Measurements from ENCODE around the gene ZAP70.

ZAP70 gene

GRCh38 chr2:97726261-97727064 is 13.1 kb downstream of the ZAP70 start:
- peaks cover 0 to 10% (median 0%) of the 10 kb centered on the region in 5 experiments for H3K27me3 ChIP-seq (replicated peaks in 2 of 5; ENCODE audit: control insufficient read depth in 4 of 5, insufficient read depth in 5 of 5, low read length in 4 of 5)
- ChIA-PET CTCF (interaction anchor here (0.7 to 1.9 kb wide), 10 partner anchors 11 to 136 kb away, joined by 3 to 9 read pairs (median 4); partner anchors contain the start of gene ZAP70), POLR2A (no interaction called here)
- peaks cover 0 to 8% (median 4%) of the 10 kb centered on the region in 5 experiments for H3K9me3 ChIP-seq (ENCODE audit: control extremely low read depth in 1 of 5, control insufficient read depth in 4 of 5, insufficient read depth in 2 of 5, low read depth in 1 of 5, low read length in 4 of 5)
- WGBS (ENCODE audit: insufficient coverage): 85% methylated on average over 3 of the region's 4 CpGs
- no peak overlapping the region for H3K4me3 ChIP-seq (ENCODE audit: control insufficient read depth in 1 of 7, extremely low read depth in 1 of 7, insufficient read depth in 4 of 7, low read depth in 2 of 7, low read length in 6 of 7)
- peaks cover 0 to 6% (median 0%) of the 10 kb centered on the region in 4 experiments for H3K36me3 ChIP-seq (ENCODE audit: control insufficient read depth in 4 of 4, insufficient read depth in 4 of 4, low read length in 3 of 4)
- no peak overlapping the region for H3K27ac ChIP-seq (ENCODE audit: insufficient read depth in 1 of 2, low read depth in 1 of 2, low read length in 2 of 2, poor library complexity in 1 of 2, severe bottlenecking in 2 of 2)
- no peak for DNase-seq
- no peaks in the 10 kb centered on the region for H3K4me1 ChIP-seq (ENCODE audit: control extremely low read depth in 1 of 4, control insufficient read depth in 4 of 4, insufficient read depth in 4 of 4, low read length in 3 of 4)

GRCh38 chr2:97727296-97727695 is 13.9 kb downstream of the ZAP70 start:
- CTCF ChIA-PET: interaction anchor here (1.0 to 1.9 kb wide), 5 partner anchors 10 to 17 kb away, joined by 3 to 8 read pairs (median 4); partner anchors contain the start of gene ZAP70
- Histone ChIP-seq H3K27ac (ENCODE audit: insufficient read depth in 1 of 2, low read depth in 1 of 2, low read length in 2 of 2, poor library complexity in 1 of 2, severe bottlenecking in 2 of 2) (no peak overlapping the region), H3K4me3 (ENCODE audit: control insufficient read depth in 1 of 7, extremely low read depth in 1 of 7, insufficient read depth in 4 of 7, low read depth in 2 of 7, low read length in 6 of 7) (no peak overlapping the region), H3K4me1 (ENCODE audit: control extremely low read depth in 1 of 4, control insufficient read depth in 4 of 4, insufficient read depth in 4 of 4, low read length in 3 of 4) (no peaks in the 10 kb centered on the region), H3K27me3 (replicated peaks in 2 of 5; ENCODE audit: control insufficient read depth in 4 of 5, insufficient read depth in 5 of 5, low read length in 4 of 5) (peaks cover 0 to 10% (median 0%) of the 10 kb centered on the region in 5 experiments), H3K9me3 (ENCODE audit: control extremely low read depth in 1 of 5, control insufficient read depth in 4 of 5, insufficient read depth in 2 of 5, low read depth in 1 of 5, low read length in 4 of 5) (peaks cover 0 to 8% (median 4%) of the 10 kb centered on the region in 5 experiments), H3K36me3 (ENCODE audit: control insufficient read depth in 4 of 4, insufficient read depth in 4 of 4, low read length in 3 of 4) (peaks cover 0 to 6% (median 0%) of the 10 kb centered on the region in 4 experiments)
- DNase-seq: no peak
- 100% methylated on average over 5 of the region's 7 CpGs for WGBS (ENCODE audit: insufficient coverage)
- POLR2A ChIA-PET: no interaction called here

- H3K27ac ChIP-seq (ENCODE audit: insufficient read depth in 1 of 2, low read depth in 1 of 2, low read length in 2 of 2, poor library complexity in 1 of 2, severe bottlenecking in 2 of 2): no peak overlapping the region
- DNase-seq: no peak
- H3K9me3 ChIP-seq (ENCODE audit: control extremely low read depth in 1 of 5, control insufficient read depth in 4 of 5, insufficient read depth in 2 of 5, low read depth in 1 of 5, low read length in 4 of 5): peaks cover 0 to 8% (median 4%) of the 10 kb centered on the region in 5 experiments
- peaks cover 0 to 10% (median 0%) of the 10 kb centered on the region in 5 experiments for H3K27me3 ChIP-seq (replicated peaks in 2 of 5; ENCODE audit: control insufficient read depth in 4 of 5, insufficient read depth in 5 of 5, low read length in 4 of 5)
- H3K4me1 ChIP-seq (ENCODE audit: control extremely low read depth in 1 of 4, control insufficient read depth in 4 of 4, insufficient read depth in 4 of 4, low read length in 3 of 4): no peaks in the 10 kb centered on the region
- no peak overlapping the region for H3K4me3 ChIP-seq (ENCODE audit: control insufficient read depth in 1 of 7, extremely low read depth in 1 of 7, insufficient read depth in 4 of 7, low read depth in 2 of 7, low read length in 6 of 7)
- ChIA-PET CTCF (interaction anchor here (0.7 to 1.7 kb wide), 6 partner anchors 9 to 40 kb away, joined by 3 to 7 read pairs (median 4); partner anchors contain the start of gene ZAP70), POLR2A (no interaction called here)
- 99% methylated on average over 12 of the region's 12 CpGs for WGBS (ENCODE audit: insufficient coverage)
- H3K36me3 ChIP-seq (ENCODE audit: control insufficient read depth in 4 of 4, insufficient read depth in 4 of 4, low read length in 3 of 4): peaks cover 0 to 6% (median 0%) of the 10 kb centered on the region in 4 experiments
These were observed 14.8 kb downstream of the ZAP70 start for GRCh38 chr2:97728091-97728731.

GRCh38 chr2:97730245-97730644 is 16.9 kb downstream of the ZAP70 start:
- Histone ChIP-seq H3K4me1 (ENCODE audit: control extremely low read depth in 1 of 4, control insufficient read depth in 4 of 4, insufficient read depth in 4 of 4, low read length in 3 of 4) (no peaks in the 10 kb centered on the region), H3K27ac (ENCODE audit: insufficient read depth in 1 of 2, low read depth in 1 of 2, low read length in 2 of 2, poor library complexity in 1 of 2, severe bottlenecking in 2 of 2) (no peak overlapping the region), H3K4me3 (ENCODE audit: control insufficient read depth in 1 of 7, extremely low read depth in 1 of 7, insufficient read depth in 4 of 7, low read depth in 2 of 7, low read length in 6 of 7) (no peak overlapping the region), H3K36me3 (ENCODE audit: control insufficient read depth in 4 of 4, insufficient read depth in 4 of 4, low read length in 3 of 4) (peaks cover 0 to 10% (median 0%) of the 10 kb centered on the region in 4 experiments), H3K9me3 (ENCODE audit: control extremely low read depth in 1 of 5, control insufficient read depth in 4 of 5, insufficient read depth in 2 of 5, low read depth in 1 of 5, low read length in 4 of 5) (peaks cover 0 to 8% (median 4%) of the 10 kb centered on the region in 5 experiments), H3K27me3 (replicated peaks in 2 of 5; ENCODE audit: control insufficient read depth in 4 of 5, insufficient read depth in 5 of 5, low read length in 4 of 5) (no peaks in the 10 kb centered on the region)
- ChIA-PET CTCF (interaction anchor here (0.8 to 3.5 kb wide), 5 partner anchors 11 to 59 kb away, joined by 3 to 29 read pairs (median 5); no protein-coding TSS in a partner anchor), POLR2A (no interaction called here)
- DNase-seq: no peak
- no CpG with 5 or more reads among the region's 1 CpG for WGBS (ENCODE audit: insufficient coverage)

- CTCF ChIA-PET: interaction anchor here (1.1 to 3.5 kb wide), 2 partner anchors 10 to 23 kb away, joined by 3 to 29 read pairs; no protein-coding TSS in a partner anchor
- Histone ChIP-seq H3K36me3 (ENCODE audit: control insufficient read depth in 4 of 4, insufficient read depth in 4 of 4, low read length in 3 of 4) (peaks cover 0 to 10% (median 0%) of the 10 kb centered on the region in 4 experiments), H3K4me1 (ENCODE audit: control extremely low read depth in 1 of 4, control insufficient read depth in 4 of 4, insufficient read depth in 4 of 4, low read length in 3 of 4) (no peaks in the 10 kb centered on the region), H3K27ac (ENCODE audit: insufficient read depth in 1 of 2, low read depth in 1 of 2, low read length in 2 of 2, poor library complexity in 1 of 2, severe bottlenecking in 2 of 2) (no peak overlapping the region), H3K27me3 (replicated peaks in 2 of 5; ENCODE audit: control insufficient read depth in 4 of 5, insufficient read depth in 5 of 5, low read length in 4 of 5) (no peaks in the 10 kb centered on the region), H3K9me3 (ENCODE audit: control extremely low read depth in 1 of 5, control insufficient read depth in 4 of 5, insufficient read depth in 2 of 5, low read depth in 1 of 5, low read length in 4 of 5) (peaks cover 0 to 8% (median 4%) of the 10 kb centered on the region in 5 experiments), H3K4me3 (ENCODE audit: control insufficient read depth in 1 of 7, extremely low read depth in 1 of 7, insufficient read depth in 4 of 7, low read depth in 2 of 7, low read length in 6 of 7) (no peak overlapping the region)
- no peak for DNase-seq
- POLR2A ChIA-PET: no interaction called here
- 93% methylated on average over 9 of the region's 12 CpGs for WGBS (ENCODE audit: insufficient coverage)
These were observed 18.1 kb downstream of the ZAP70 start for GRCh38 chr2:97731274-97732020.

GRCh38 chr2:97732436-97733340 is 19.3 kb downstream of the ZAP70 start:
- Histone ChIP-seq H3K4me1 (ENCODE audit: control extremely low read depth in 1 of 4, control insufficient read depth in 4 of 4, insufficient read depth in 4 of 4, low read length in 3 of 4) (no peaks in the 10 kb centered on the region), H3K36me3 (ENCODE audit: control insufficient read depth in 4 of 4, insufficient read depth in 4 of 4, low read length in 3 of 4) (peaks cover 0 to 7% (median 0%) of the 10 kb centered on the region in 4 experiments), H3K27me3 (replicated peaks in 2 of 5; ENCODE audit: control insufficient read depth in 4 of 5, insufficient read depth in 5 of 5, low read length in 4 of 5) (no peaks in the 10 kb centered on the region), H3K27ac (ENCODE audit: insufficient read depth in 1 of 2, low read depth in 1 of 2, low read length in 2 of 2, poor library complexity in 1 of 2, severe bottlenecking in 2 of 2) (no peak overlapping the region), H3K9me3 (ENCODE audit: control extremely low read depth in 1 of 5, control insufficient read depth in 4 of 5, insufficient read depth in 2 of 5, low read depth in 1 of 5, low read length in 4 of 5) (peaks cover 0 to 8% (median 4%) of the 10 kb centered on the region in 5 experiments), H3K4me3 (ENCODE audit: control insufficient read depth in 1 of 7, extremely low read depth in 1 of 7, insufficient read depth in 4 of 7, low read depth in 2 of 7, low read length in 6 of 7) (no peak overlapping the region)
- DNase-seq: no peak
- WGBS (ENCODE audit: insufficient coverage): 97% methylated on average over 25 of the region's 28 CpGs
- ChIA-PET CTCF (interaction anchor here (0.6 to 3.5 kb wide), 3 partner anchors 9 to 36 kb away, joined by 3 to 29 read pairs (median 3); no protein-coding TSS in a partner anchor), POLR2A (no interaction called here)

Measured in common myeloid progenitor, CD34-positive (primary cell).